ENCODE results near the gene COL20A1.

COL20A1 gene

GRCh38 chr20:63254232-63254605 lies 38.8 kb upstream of the COL20A1 start, which contains the start of gene NKAIN4:
TSS of gene NKAIN4 (minus strand) at chr20:63254463. CDS start at chr20:63254450, 13 bp downstream.
- no peak for DNase-seq (ENCODE audit: low read depth)
- H3K4me3 ChIP-seq (ENCODE audit: low read depth, low read length), result no peak within 1 kb of the TSS
- TF ChIP-seq POLR2A (IDR thresholded peaks at IDR 0.05; ENCODE audit: extremely low read depth, insufficient read length), result no peak
- TF ChIP-seq, protein P1, sequence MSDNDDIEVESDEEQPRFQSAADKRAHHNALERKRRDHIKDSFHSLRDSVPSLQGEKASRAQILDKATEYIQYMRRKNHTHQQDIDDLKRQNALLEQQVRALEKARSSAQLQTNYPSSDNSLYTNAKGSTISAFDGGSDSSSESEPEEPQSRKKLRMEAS (IDR thresholded peaks at IDR 0.05; ENCODE audit: low read depth, low read length), result no peak
- TF ChIP-seq CTCF (IDR thresholded peaks at IDR 0.05; ENCODE audit: low read depth, low read length), result no peak
- TF ChIP-seq MYC (IDR thresholded peaks at IDR 0.05; ENCODE audit: low read depth, low read length), result no peak

GRCh38 chr20:63254606-63255384 lies 38.2 kb upstream of the COL20A1 start:
- TF ChIP-seq MYC (IDR thresholded peaks at IDR 0.05; ENCODE audit: low read depth, low read length) (no peak), CTCF (IDR thresholded peaks at IDR 0.05; ENCODE audit: low read depth, low read length) (no peak)
- no peak for DNase-seq (ENCODE audit: low read depth)
- no peak overlapping the region for H3K4me3 ChIP-seq (ENCODE audit: low read depth, low read length)

GRCh38 chr20:63255931-63256704 lies 36.9 kb upstream of the COL20A1 start:
- TF ChIP-seq, protein P1 (IDR thresholded peaks at IDR 0.05; ENCODE audit: low read depth, low read length), result no peak
- TF ChIP-seq CTCF (IDR thresholded peaks at IDR 0.05; ENCODE audit: low read depth, low read length) (no peak), POLR2A (IDR thresholded peaks at IDR 0.05; ENCODE audit: extremely low read depth, insufficient read length) (no peak), MYC (IDR thresholded peaks at IDR 0.05; ENCODE audit: low read depth, low read length) (no peak)
- DNase-seq (ENCODE audit: low read depth), result no peak
- H3K4me3 ChIP-seq (ENCODE audit: low read depth, low read length), result no peak overlapping the region

DNA sequence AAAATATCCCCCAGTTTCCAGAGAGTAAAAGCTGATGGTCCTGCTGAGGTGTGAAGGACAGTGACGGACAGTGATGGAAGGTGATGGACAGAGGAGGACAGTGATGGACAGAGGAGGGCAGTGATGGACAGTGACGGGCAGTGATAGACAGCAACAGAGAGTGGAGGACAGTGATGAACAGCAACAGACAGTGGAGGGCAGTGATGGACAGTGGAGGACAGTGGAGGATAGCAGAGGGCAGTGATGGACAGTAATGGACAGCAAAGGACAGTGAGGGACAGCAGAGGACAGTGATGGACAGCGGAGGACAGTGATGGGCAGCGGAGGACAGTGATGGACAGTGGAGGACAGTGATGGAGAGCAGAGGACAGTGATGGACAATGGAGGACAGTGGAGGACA lies 36.0 kb upstream of the COL20A1 start:
- no peak for TF ChIP-seq CTCF (IDR thresholded peaks at IDR 0.05; ENCODE audit: low read depth, low read length)
- no peak for TF ChIP-seq POLR2A (IDR thresholded peaks at IDR 0.05; ENCODE audit: extremely low read depth, insufficient read length)
- no peak for TF ChIP-seq MYC (IDR thresholded peaks at IDR 0.05; ENCODE audit: low read depth, low read length)
- TF ChIP-seq, protein P1 (IDR thresholded peaks at IDR 0.05; ENCODE audit: low read depth, low read length), result no peak
- no peak for DNase-seq (ENCODE audit: low read depth)
- no peak overlapping the region for H3K4me3 ChIP-seq (ENCODE audit: low read depth, low read length)

- TF ChIP-seq, protein P1 (IDR thresholded peaks at IDR 0.05; ENCODE audit: low read depth, low read length), result no peak
- TF ChIP-seq CTCF (IDR thresholded peaks at IDR 0.05; ENCODE audit: low read depth, low read length) (no peak), POLR2A (IDR thresholded peaks at IDR 0.05; ENCODE audit: extremely low read depth, insufficient read length) (no peak), MYC (IDR thresholded peaks at IDR 0.05; ENCODE audit: low read depth, low read length) (no peak)
- DNase-seq (ENCODE audit: low read depth), result no peak
Observed at GRCh38 chr20:63257629-63258028, 35.4 kb upstream of the COL20A1 start.

More at GRCh38 chr20:63257629-63258028, 35.4 kb upstream of the COL20A1 start:
- H3K4me3 ChIP-seq (ENCODE audit: low read depth, low read length), result no peak overlapping the region

Measured in NB4 (cell line).